Right lobe of liver (tissue), 6 donors: Measurements from ENCODE around the gene FHIT. TPM values are rescaled to one million over a fixed set of nuclear protein-coding genes. Genes with fewer than 3 reads are reported as not detected.

ENCODE experiments used
- ATAC-seq, 4 donors: fragments of 200-7000 bp; cut with Tn5 transposase; one replicate each; pipeline ENCODE4 v1.9.1; 2020; ENCODE audit warnings: mild to moderate bottlenecking in 4 of 4, moderate library complexity in 4 of 4
- DNase-seq, 3 donors: peaks; one replicate each; pipeline ENCODE4 v3.0.0-alpha.2; 2020
- H3K27ac ChIP-seq, 3 donors: fragments of 200-600 bp; one replicate each; pipeline ENCODE4 v1.8.0; 2022
- H3K27me3 ChIP-seq, 2 donors: fragments of 200-600 bp; one replicate each; pipeline ENCODE4 v1.8.0; 2022
- H3K36me3 ChIP-seq, 4 donors: fragments of 200-600 bp; sonication (generic) in 1 of 4; one replicate each; pipeline versions ENCODE4 v1.5.1 to v1.8.0; 2017 to 2022; ENCODE audit warnings: control low read depth in 1 of 4
- H3K4me1 ChIP-seq, 4 donors: fragments of 200-600 bp; sonication (generic) in 1 of 4; one replicate each; pipeline versions ENCODE4 v1.5.1 to v1.8.0; 2017 to 2022; ENCODE audit warnings: control low read depth in 1 of 4
- H3K4me3 ChIP-seq, 3 donors: fragments of 200-600 bp; one replicate each; pipeline ENCODE4 v1.8.0; 2022
- H3K9me3 ChIP-seq, 4 donors: fragments of 200-600 bp; sonication (generic) in 1 of 4; one replicate each; pipeline versions ENCODE4 v1.5.1 to v1.8.0; 2017 to 2022; ENCODE audit warnings: control low read depth in 1 of 4
- CTCF ChIP-seq, 4 donors: fragments of 200-600 bp in 3 of 4; fragments of 450-650 bp in 1 of 4; IDR thresholded peaks; one replicate each; pipeline versions ENCODE4 v1.5.1 to v1.8.0; 2016 to 2022; ENCODE audit warnings: antibody characterized with exemption in 4 of 4, mild to moderate bottlenecking in 2 of 4
- POLR2A ChIP-seq: fragments of 450-650 bp; IDR thresholded peaks from one replicate; pipeline ENCODE4 v1.6.1; 2017; ENCODE audit warnings: antibody characterized with exemption, mild to moderate bottlenecking
- WGBS: methylation state at CpG from one replicate; pipeline ENCODE4 v1.1.6; 2018; ENCODE audit warnings: low coverage, low lambda C conversion rate; ENCODE audit not compliant: insufficient coverage; ENCODE audit errors: missing lambda C conversion rate; 5-methylcytosine and 5-hydroxymethylcytosine counted together
- intact Hi-C, 2 donors: fragments of 100-400 bp; cut with DNase I; formaldehyde crosslinking; loops; one replicate each; pipeline versions ENCODE4 v1.11.2 to v1.14.1; 2022
- total RNA-seq, 6 experiments: library from RNA; depleted of rRNA in 2 of 6; stranded (reverse); fragments of >200 nt in 2 of 6; fragmentation: NEBNext Ultra II Directional in 3 of 6; extraction: Animal tissue kit (Norgen Biotek cat#: 25700) in 3 of 6; gene quantifications; one replicate each; pipeline versions ENCODE4 v1.1.0 to v1.2.4, GENCODE V29; 2016 to 2023
- donor health status: DM: no; HTN: yes; CAD: no.
- donor health status: DM: no; HTN: no; CAD: no.
- donor health status: DM: no; HTN: no; CAD: no.
- donor health status: DM: no; HTN: yes; CAD: no.
- donor health status: DM: no; HTN: yes; CAD: no.

FHIT gene
- total RNA-seq, 6 experiments from 2014 or later, result 6.6 to 11.2 (median 8.0) TPM

- DNase-seq (no peak), ATAC-seq (no peak)
- H3K27ac ChIP-seq, result no peak overlapping the region
- H3K4me3 ChIP-seq, result no peak overlapping the region
- H3K27me3 ChIP-seq, result no peaks in the 10 kb centered on the region
- H3K9me3 ChIP-seq, result no peaks in the 10 kb centered on the region
- intact Hi-C loops, result no loop called here
- 0% methylated on average over 1 of the region's 1 CpG for WGBS
- no peak for TF ChIP-seq CTCF (IDR thresholded peaks at IDR 0.05)
- TF ChIP-seq POLR2A, result no peak
- H3K4me1 ChIP-seq, result no peaks in the 10 kb centered on the region
- H3K36me3 ChIP-seq, result no peaks in the 10 kb centered on the region
Observed at GRCh38 chr3:59824876-59825275, 1426.4 kb downstream of the FHIT start.

GRCh38 chr3:59821274-59821673, 1430.0 kb downstream of the FHIT start:
- H3K27me3 ChIP-seq, result no peaks in the 10 kb centered on the region
- no peak overlapping the region for H3K27ac ChIP-seq
- H3K9me3 ChIP-seq, result no peaks in the 10 kb centered on the region
- no peaks in the 10 kb centered on the region for H3K36me3 ChIP-seq
- 70% methylated on average over 1 of the region's 1 CpG for WGBS
- ATAC-seq, result no peak
- intact Hi-C loops, result no loop called here
- TF ChIP-seq POLR2A, result no peak
- TF ChIP-seq CTCF (IDR thresholded peaks at IDR 0.05), result no peak
- no peak overlapping the region for H3K4me3 ChIP-seq
- no peaks in the 10 kb centered on the region for H3K4me1 ChIP-seq
- DNase-seq, result no peak

- H3K36me3 ChIP-seq, result no peaks in the 10 kb centered on the region
- H3K27ac ChIP-seq, result no peak overlapping the region
- H3K27me3 ChIP-seq, result no peaks in the 10 kb centered on the region
- no peak for TF ChIP-seq CTCF (IDR thresholded peaks at IDR 0.05)
- no peak for TF ChIP-seq POLR2A
- no peaks in the 10 kb centered on the region for H3K9me3 ChIP-seq
- intact Hi-C loops, result no loop called here
- DNase-seq (no peak), ATAC-seq (no peak)
- H3K4me3 ChIP-seq, result no peak overlapping the region
- no peaks in the 10 kb centered on the region for H3K4me1 ChIP-seq
- WGBS, result 87% methylated on average over 3 of the region's 3 CpGs
Observed at GRCh38 chr3:59820352-59820934, 1430.8 kb downstream of the FHIT start.

DNA sequence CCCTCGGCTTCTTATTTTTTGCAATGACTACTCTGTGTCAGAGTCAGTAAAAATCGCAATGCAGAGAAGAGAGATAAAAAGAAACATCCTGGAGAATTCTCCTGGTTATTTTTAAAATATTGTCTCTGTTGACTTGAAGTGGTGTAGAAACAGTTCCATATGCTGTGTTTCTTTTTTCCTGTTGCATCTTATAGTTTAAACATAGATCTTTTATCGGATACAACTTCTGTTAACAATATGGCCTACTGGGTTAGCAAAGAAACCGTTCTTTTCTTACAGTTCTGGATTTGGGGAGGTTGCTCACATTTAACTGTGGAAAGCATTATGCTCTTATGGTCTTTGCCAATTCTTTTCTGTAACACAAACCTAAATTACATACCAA, 1432.3 kb downstream of the FHIT start:
- Histone ChIP-seq H3K36me3 (no peaks in the 10 kb centered on the region), H3K9me3 (no peaks in the 10 kb centered on the region), H3K27ac (no peak overlapping the region), H3K4me3 (no peak overlapping the region), H3K4me1 (no peaks in the 10 kb centered on the region), H3K27me3 (no peaks in the 10 kb centered on the region)
- WGBS, result 67% methylated on average over 4 of the region's 4 CpGs
- ATAC-seq (no peak), DNase-seq (no peak)
- no peak for TF ChIP-seq POLR2A
- TF ChIP-seq CTCF (IDR thresholded peaks at IDR 0.05), result no peak
- intact Hi-C loops, result no loop called here
